Measurements from ENCODE around the gene ZNF644. TPM values are rescaled to one million over a fixed set of nuclear protein-coding genes. Genes with fewer than 3 reads are reported as not detected.
"Not testable (repeated sequence)": the region's sequence is repeated elsewhere in the genome, so short reads cannot be mapped to it uniquely, and the experiment has no call there.

Gene ZNF644
- total and polyA plus RNA-seq, 4 donors = 12.2 to 121 (median 35.5) TPM

DNA sequence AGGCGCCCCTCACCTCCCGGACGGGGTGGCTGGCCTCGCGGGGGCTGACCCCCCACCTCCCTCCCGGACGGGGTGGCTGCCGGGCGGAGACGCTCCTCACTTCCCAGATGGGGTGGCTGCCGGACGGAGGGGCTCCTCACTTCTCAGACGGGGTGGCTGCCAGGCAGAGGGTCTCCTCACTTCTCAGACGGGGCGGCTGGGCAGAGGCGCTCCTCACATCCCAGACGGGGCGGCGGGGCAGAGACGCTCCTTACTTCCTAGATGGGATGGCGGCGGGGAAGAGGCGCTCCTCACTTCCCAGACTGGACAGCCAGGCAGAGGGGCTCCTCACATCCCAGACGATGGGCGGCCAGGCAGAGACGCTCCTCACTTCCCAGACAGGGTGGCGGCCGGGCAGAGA lies 130.1 kb downstream of the ZNF644 start:
- not testable (repeated sequence) for H3K4me3 ChIP-seq; H3K4me1 ChIP-seq (ENCODE audit: control insufficient read depth in 5 of 5, insufficient read depth in 5 of 5, low read length in 5 of 5); H3K27ac ChIP-seq (ENCODE audit: low read depth in 1 of 2, low read length in 1 of 2); H3K9me3 ChIP-seq (ENCODE audit: control insufficient read depth in 4 of 4, insufficient read depth in 3 of 4, low read length in 3 of 4); DNase-seq; H3K36me3 ChIP-seq (ENCODE audit: control insufficient read depth in 4 of 4, insufficient read depth in 4 of 4, low read length in 4 of 4); H3K27me3 ChIP-seq (ENCODE audit: control insufficient read depth in 3 of 3, insufficient read depth in 3 of 3, low read length in 2 of 3); H3K9ac ChIP-seq (ENCODE audit: insufficient read depth in 1 of 2, low read length in 2 of 2); ATAC-seq (ENCODE audit: insufficient read depth, low FRiP score)
- 97 to 99% methylated on average over 11 to 26 of the region's 28 CpGs for WGBS, 2 donors

- Histone ChIP-seq H3K4me3 (no peak overlapping the region), H3K36me3 (ENCODE audit: control insufficient read depth in 4 of 4, insufficient read depth in 4 of 4, low read length in 4 of 4) (no peaks in the 10 kb centered on the region), H3K9me3 (ENCODE audit: control insufficient read depth in 4 of 4, insufficient read depth in 3 of 4, low read length in 3 of 4) (peaks cover 1 to 20% (median 6%) of the 10 kb centered on the region in 4 donors), H3K27me3 (ENCODE audit: control insufficient read depth in 3 of 3, insufficient read depth in 3 of 3, low read length in 2 of 3) (no peaks in the 10 kb centered on the region), H3K9ac (ENCODE audit: insufficient read depth in 1 of 2, low read length in 2 of 2) (no peak overlapping the region), H3K27ac (ENCODE audit: low read depth in 1 of 2, low read length in 1 of 2) (no peak overlapping the region), H3K4me1 (ENCODE audit: control insufficient read depth in 5 of 5, insufficient read depth in 5 of 5, low read length in 5 of 5) (no peaks in the 10 kb centered on the region)
- TF ChIP-seq, protein P1, sequence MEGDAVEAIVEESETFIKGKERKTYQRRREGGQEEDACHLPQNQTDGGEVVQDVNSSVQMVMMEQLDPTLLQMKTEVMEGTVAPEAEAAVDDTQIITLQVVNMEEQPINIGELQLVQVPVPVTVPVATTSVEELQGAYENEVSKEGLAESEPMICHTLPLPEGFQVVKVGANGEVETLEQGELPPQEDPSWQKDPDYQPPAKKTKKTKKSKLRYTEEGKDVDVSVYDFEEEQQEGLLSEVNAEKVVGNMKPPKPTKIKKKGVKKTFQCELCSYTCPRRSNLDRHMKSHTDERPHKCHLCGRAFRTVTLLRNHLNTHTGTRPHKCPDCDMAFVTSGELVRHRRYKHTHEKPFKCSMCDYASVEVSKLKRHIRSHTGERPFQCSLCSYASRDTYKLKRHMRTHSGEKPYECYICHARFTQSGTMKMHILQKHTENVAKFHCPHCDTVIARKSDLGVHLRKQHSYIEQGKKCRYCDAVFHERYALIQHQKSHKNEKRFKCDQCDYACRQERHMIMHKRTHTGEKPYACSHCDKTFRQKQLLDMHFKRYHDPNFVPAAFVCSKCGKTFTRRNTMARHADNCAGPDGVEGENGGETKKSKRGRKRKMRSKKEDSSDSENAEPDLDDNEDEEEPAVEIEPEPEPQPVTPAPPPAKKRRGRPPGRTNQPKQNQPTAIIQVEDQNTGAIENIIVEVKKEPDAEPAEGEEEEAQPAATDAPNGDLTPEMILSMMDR (IDR thresholded peaks at IDR 0.05; ENCODE audit: control extremely low read depth, extremely low read depth) = no peak
- WGBS, 2 donors = 54 to 57% methylated on average over 3 of the region's 3 CpGs
- ATAC-seq (ENCODE audit: insufficient read depth, low FRiP score) (no peak), DNase-seq (no peak)
These were observed 139.6 kb downstream of the ZNF644 start for GRCh38 chr1:90882221-90882620.

- H3K9me3 ChIP-seq (ENCODE audit: control insufficient read depth in 4 of 4, insufficient read depth in 3 of 4, low read length in 3 of 4) = peaks cover 1 to 20% (median 6%) of the 10 kb centered on the region in 4 donors
- H3K36me3 ChIP-seq (ENCODE audit: control insufficient read depth in 4 of 4, insufficient read depth in 4 of 4, low read length in 4 of 4) = no peaks in the 10 kb centered on the region
- DNase-seq = no peak
- no peaks in the 10 kb centered on the region for H3K27me3 ChIP-seq (ENCODE audit: control insufficient read depth in 3 of 3, insufficient read depth in 3 of 3, low read length in 2 of 3)
- H3K4me1 ChIP-seq (ENCODE audit: control insufficient read depth in 5 of 5, insufficient read depth in 5 of 5, low read length in 5 of 5) = no peaks in the 10 kb centered on the region
- TF ChIP-seq, protein P1 (IDR thresholded peaks at IDR 0.05; ENCODE audit: control extremely low read depth, extremely low read depth) = no peak
- no peak for ATAC-seq (ENCODE audit: insufficient read depth, low FRiP score)
- H3K4me3 ChIP-seq = no peak overlapping the region
- no peak overlapping the region for H3K9ac ChIP-seq (ENCODE audit: insufficient read depth in 1 of 2, low read length in 2 of 2)
- no peak overlapping the region for H3K27ac ChIP-seq (ENCODE audit: low read depth in 1 of 2, low read length in 1 of 2)
These were observed 140.8 kb downstream of the ZNF644 start for GRCh38 chr1:90881034-90881433.

DNA sequence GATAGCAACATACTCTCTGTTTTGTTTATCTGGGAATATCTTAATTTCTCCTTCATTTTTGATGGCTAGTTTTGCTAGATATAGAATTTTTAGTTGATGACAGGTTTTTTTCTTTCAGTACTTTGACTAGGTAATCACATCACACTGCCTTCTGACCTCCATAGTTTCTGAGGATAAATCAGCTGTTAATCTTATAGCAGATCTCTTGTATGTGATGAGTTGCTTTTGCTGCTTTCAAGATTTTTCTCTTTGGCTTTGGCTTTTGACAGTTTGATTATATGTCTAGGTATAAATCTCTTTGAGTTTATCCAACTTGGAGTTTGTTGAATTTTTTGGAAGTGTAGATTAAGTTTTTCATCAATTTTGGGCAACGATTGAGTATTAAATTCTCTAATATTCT lies 142.6 kb downstream of the ZNF644 start:
- H3K9me3 ChIP-seq (ENCODE audit: control insufficient read depth in 4 of 4, insufficient read depth in 3 of 4, low read length in 3 of 4) = peaks cover 1 to 20% (median 6%) of the 10 kb centered on the region in 4 donors
- H3K36me3 ChIP-seq (ENCODE audit: control insufficient read depth in 4 of 4, insufficient read depth in 4 of 4, low read length in 4 of 4) = no peaks in the 10 kb centered on the region
- H3K4me3 ChIP-seq = no peak overlapping the region
- WGBS, 2 donors = 95 to 96% methylated on average over 1 of the region's 1 CpG
- H3K9ac ChIP-seq (ENCODE audit: insufficient read depth in 1 of 2, low read length in 2 of 2) = no peak overlapping the region
- H3K27ac ChIP-seq (ENCODE audit: low read depth in 1 of 2, low read length in 1 of 2) = no peak overlapping the region
- no peaks in the 10 kb centered on the region for H3K4me1 ChIP-seq (ENCODE audit: control insufficient read depth in 5 of 5, insufficient read depth in 5 of 5, low read length in 5 of 5)
- no peak for ATAC-seq (ENCODE audit: insufficient read depth, low FRiP score)
- TF ChIP-seq, protein P1 (IDR thresholded peaks at IDR 0.05; ENCODE audit: control extremely low read depth, extremely low read depth) = no peak
- H3K27me3 ChIP-seq (ENCODE audit: control insufficient read depth in 3 of 3, insufficient read depth in 3 of 3, low read length in 2 of 3) = no peaks in the 10 kb centered on the region
- no peak for DNase-seq

Data from lung (tissue), 12 donors.